ENCODE measurements around the gene CALN1.

DNA sequence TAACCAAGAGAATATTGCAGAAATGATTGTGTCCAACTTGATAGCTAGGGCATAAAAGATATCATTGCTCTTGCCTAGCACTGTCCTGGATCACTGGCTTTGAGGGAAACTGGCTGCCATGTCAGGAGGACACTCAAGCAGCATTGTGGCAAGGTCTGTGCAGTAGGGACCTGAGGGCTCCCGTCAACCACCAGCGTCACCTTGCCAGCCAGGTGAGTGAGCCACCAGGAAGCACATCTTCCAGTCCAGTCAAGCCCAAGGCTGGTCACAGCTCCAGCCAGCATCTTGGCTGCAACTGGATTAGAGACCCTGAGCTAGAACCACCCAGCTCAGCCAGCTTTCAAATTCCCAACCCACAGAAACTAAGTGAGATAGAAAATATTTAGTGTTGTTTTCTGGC, 392.7 kb downstream of the CALN1 start:
- TF ChIP-seq POLR2AphosphoS5 (IDR thresholded peaks at IDR 0.05; ENCODE audit: low read depth, low read length) (no peak), POLR2A (IDR thresholded peaks at IDR 0.05; ENCODE audit: low read depth, low read length) (no peak)
